OCI-M1 (cell line): Measurements from ENCODE around the gene NOTCH4.
"Not testable (repeated sequence)": the region's sequence is repeated elsewhere in the genome, so short reads cannot be mapped to it uniquely, and the experiment has no call there.

Source experiments
- DNase-seq: peaks from one replicate; lab custom pipeline; 2025; lab: John Stamatoyannopoulos, UW

Gene NOTCH4

DNA sequence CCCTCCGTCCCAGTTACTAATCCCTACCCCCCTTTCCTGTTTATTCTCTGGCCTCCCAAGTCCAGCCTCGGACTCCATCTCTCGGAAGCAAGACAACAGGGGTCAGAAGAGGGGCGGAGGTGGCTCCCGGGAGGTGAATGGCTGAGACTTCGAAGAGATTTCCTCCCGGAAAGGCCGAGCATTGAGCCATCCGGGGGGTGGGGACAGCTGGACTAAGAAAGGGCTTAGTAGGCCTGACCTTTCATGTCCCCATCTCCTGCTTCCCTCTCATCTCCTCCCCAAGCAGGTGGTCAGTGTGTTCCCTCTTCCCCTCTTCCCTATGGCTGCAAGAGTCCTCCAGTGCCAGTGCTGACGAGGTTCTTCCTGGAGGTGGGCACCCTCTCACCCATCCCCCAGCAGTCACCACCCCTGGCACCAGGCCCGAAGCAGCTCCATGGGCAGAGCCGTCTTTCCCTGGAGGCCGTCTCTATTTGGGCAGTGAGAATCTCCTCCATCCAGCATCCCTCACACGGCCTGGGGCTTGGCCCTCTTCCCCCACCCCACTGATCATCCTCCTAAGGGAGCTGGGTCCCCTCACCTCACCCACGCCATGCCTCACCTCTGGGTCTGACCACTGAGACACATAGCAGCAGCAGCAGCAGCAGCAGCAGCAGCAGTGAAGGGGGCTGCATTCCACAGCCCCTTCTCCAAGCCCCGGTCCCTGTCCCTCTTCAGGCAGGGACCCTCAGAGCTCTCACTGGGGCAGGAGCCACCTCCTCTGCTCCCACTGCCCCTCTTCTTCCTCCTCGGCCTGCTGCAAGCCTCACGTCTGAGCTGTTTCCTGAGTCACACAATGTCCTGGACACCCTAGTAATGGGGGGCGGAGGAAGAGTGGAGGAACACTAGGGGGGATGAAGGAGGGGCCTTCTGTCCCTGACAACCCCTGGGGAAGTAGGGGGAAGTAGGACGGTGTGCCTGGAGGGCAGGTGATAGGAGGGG, at the start of gene NOTCH4:
Gene NOTCH4 (minus strand): TSS at position 810 of the 978 bp plus-strand sequence. CDS start 139 bp downstream, at position 671.
- no peak for DNase-seq

DNA sequence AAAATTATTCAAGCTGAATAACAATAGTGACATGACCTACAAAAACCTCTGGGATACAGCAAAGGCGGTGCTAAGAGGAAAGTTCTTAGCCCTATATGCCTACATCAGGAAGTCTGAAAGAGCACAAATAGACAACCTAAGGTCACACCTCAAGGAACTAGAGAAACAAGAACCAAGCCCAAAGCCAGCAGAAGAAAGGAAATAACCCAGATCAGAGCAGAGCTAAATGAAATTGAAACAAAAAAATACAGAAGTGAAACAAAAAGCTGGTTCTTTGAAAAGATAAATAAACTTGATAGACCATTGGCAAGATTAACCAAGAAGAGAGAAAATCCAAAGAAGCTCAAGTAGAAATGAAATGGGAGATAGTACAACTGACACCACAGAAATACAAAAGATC, 47.6 kb upstream of the NOTCH4 start:
- peak; percentile 55 for DNase-seq

DNA sequence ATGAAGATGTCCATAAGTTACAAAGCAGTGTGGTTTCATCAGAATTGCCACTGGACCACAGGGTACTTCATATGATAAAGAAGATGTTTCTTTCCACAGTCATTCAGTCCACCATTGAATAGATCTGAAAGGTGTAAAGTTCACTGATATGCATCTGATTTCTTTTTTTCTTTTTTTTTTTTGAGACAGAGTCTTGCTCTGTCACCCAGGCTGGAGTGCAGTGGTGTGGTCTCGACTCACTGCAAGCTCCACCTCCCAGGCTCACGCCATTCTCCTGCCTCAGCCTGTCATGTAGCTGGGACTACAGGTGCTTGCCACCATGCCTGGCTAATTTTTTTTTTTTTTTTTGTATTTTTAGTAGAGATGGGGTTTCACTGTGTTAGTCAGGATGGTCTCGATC, 44.6 kb upstream of the NOTCH4 start:
- DNase-seq: not testable (repeated sequence)

DNA sequence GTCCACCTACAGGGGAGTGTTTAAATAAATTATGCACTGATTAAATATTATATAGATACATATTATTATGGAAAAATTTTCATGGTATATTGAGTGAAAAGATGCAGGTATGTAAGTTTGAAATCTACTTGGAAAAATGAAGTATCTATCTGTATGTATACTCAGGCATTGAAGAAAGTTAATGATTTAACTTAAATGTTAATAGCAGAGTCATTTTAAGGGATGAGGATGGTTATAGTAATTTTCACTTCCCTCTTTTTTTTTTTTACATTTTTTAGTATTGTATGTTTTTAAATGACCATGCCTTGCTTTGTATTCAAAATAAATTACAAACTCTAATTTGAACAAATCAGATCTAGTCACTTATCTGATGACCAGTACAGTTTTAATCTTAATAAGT, 43.2 kb upstream of the NOTCH4 start:
- no peak for DNase-seq

DNA sequence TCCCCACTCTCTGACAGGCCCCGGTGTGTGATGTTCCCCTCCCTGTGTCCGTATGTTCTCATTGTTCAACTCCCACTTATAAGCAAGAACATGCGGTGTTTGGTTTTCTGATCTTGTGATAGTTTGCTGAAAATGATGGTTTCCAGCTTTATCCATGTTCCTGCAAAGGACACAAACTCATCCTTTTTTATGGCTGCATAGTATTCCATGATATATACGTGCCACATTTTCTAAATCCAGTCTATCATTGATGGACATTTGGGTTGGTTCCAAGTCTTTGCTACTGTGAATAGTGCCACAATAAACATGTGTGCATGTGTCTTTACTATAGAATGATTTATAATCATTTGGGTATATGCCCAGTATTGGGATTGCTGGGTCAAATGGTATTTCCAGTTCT, 33.4 kb upstream of the NOTCH4 start:
- not testable (repeated sequence) for DNase-seq

DNA sequence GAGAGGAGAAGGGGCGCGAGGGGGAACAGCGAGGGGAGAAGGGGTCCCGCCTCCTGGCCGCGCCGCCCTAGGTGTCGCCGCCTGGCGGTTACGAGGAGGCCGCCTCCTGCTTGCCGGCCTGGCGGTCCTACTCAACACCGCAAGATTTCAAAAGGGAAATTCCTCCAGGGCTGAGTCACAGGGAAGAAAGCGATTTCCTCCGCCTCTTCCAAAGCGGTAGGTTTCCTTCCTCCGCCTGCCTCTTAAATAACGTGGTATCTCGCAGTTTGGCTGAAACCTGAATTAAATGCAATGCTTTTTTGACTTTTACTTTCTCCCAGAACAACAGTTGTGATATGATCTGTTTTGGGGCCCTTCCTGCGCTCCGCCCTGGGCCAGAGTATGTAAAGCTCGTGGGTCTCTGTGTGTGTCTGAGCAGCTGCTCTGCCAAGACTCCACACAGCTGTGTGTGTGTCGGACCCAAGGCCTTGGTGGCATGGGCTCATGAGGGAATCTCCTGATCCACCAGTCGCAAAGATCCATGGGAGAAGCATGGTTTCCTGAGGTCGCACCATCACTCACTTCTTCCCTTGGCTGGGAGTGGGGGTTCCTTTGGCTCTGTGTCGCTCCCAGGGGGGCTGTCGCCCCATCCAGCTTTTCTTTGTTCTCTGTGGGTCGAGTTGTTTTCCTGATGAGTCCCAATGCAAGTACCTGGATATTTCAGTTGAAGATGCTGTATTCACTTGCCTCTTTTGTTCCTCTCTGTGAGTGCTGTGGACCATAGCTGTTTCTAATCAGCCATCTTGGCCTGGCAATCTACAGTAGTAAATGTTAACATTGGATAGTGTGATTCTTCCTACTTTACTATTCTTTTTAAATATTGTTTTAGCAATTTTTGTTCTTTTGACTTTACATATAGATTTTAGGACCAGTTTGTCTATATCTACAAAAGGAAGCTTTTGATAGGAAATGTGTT, 31.6 kb upstream of the NOTCH4 start:
- DNase-seq: no peak

DNA sequence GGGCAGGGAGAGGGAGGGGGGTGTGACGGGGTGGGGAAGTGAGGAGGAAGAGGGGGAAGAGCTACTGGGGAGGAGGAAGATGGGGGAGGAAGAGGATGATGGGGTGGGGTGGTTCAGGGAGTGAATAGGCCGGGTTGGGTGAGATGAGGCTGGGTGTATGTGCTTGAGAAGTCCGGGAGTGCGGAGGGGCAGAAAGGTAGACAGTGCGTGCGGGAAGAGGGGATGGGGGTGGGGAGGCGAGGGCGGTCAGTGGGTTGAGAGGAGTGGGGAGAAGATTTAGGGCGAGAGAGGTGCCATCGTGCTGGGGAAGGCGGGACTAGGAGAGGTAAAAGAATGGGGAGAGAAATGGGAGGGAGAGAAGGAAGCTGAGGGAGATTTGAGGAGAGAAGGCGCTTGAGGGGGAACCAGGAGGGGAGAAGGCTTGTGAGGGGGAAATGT, 30.9 kb upstream of the NOTCH4 start:
- no peak for DNase-seq

DNA sequence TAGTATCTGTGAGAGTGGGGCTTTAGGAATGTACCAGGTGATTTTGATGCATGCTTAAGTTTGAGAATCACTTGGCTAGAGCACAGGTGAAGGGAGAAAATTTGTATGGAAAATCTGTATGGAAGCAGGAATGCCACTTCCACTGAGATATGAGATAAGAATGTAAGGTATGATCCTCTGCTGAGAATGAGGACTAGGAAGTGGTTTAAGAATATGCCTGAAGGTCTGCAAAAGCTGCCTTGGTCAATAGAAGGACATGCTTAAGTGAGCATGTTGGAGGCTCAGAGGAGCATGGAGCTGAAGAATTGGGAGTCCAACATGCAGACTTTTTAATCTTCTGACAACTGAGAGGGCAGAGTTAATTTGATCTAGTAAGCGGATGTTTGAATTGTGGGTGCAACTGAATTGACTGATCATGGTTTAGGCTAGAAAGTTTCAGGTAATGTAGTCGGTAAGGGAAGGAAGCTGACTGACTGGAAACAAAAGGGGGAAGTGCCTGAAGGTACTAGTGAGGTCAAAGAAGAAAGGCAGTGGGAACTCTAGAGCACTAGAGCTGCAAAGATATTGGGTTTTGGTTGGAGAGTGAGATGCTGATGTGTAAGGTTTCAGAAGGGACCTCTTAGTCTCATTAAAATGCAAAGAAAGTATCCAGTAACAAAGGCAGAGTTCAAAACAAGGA, 28.6 kb upstream of the NOTCH4 start:
- DNase-seq: no peak

DNA sequence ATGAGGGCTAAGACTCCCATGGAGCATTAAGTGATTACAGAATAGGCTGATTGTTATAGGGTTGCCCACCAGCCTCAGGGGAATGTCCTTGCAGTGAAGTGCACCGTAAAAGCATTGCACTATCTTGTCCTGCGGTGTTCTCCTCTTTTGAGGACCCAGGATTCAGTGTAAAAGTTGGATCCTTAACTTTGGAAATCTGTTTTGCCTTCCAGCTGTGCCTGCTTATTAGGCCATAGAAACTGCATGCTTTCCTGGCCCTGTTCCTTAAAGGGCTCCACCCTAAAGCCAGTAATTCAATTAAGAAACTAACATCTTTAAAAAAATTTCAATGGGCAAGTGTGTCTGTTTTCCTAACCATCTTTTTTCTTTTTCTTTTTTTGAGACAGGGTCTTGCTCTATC, 25.4 kb upstream of the NOTCH4 start:
- DNase-seq: no peak

DNA sequence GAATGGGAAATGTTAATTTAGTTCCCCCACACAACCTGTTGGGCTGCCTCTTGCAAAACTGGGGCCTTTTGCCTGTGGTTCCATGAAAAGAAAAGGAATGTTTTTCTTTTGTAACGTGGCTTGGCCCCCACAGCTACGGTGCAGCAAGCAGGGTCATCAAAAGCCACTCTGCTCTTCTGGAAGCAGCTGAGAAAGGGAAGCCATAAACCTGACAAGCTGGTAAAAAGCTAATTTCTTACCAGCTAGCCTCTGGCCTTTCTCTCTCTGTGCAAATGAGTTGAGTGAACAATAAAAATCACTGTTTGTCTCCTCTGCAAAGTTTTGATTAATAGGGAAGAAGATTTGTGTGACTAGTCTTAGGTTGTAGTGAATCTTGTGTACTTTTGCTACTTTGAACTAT, 23.5 kb upstream of the NOTCH4 start:
- DNase-seq: no peak

DNA sequence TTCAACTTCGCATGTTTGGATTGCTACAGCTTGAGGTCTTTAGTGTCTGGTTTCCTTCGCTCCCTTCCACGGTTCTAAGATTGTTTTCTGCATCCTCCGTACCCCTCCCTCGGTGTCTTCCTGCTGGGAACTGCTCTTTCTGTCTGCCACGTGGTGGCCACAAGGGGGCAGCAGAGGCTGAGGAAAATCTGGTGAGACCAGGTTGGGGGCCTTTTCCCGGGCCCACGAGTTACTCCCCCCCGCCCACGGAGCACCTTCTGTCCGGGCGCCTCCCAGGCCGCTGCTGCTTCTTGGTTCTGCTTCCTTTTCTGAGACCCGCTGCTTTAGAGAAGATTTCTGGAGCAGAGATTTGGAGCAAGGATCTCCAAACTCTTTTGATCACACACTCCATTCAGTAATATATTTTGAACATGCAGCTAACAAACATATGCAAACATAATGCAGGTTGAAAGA, 21.1 kb upstream of the NOTCH4 start:
- DNase-seq: peak; percentile 80

DNA sequence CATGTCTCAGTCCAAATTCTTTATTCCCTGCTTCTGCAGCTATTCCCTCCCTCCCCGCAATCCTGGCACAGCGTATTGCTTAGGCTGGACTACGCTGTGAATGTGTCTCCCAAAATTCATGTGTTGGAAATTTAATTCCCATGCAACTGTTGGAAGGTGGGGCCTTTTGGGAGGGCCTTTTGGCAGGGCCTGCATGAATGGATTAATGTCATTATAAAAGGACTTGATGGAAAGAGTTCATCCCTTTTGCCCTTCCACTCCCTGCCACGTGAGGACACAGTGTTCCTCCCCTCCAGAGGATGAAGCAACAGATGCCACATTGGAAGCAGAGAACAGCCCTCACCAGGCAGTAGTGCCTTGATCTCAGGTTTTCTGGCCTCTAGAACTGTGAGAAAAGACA, 20.4 kb upstream of the NOTCH4 start:
- no peak for DNase-seq

DNA sequence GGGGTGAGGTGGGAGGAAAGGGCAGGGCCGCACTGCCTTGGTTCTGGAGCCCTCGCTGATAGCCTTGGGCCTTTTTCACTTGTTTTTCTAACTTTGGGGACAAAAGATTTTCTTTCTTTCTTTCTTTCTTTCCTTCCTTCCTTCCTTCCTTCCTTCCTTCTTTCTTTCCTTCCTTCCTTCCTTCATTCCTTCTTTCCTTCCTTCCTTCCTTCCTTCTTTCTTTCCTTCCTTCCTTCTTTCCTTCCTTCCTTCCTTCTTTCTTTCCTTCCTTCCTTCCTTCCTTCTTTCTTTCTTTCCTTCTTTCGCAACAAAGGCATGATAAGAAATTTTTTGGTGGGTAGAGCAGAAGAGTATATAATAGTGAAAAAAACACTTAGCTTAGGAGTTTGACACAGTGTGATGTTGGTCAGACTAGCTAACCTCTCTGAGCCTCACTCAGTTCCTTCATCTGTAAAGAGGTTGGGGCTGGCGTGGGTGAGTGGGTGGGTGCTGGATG, 18.5 kb upstream of the NOTCH4 start:
- DNase-seq: not testable (repeated sequence)

DNA sequence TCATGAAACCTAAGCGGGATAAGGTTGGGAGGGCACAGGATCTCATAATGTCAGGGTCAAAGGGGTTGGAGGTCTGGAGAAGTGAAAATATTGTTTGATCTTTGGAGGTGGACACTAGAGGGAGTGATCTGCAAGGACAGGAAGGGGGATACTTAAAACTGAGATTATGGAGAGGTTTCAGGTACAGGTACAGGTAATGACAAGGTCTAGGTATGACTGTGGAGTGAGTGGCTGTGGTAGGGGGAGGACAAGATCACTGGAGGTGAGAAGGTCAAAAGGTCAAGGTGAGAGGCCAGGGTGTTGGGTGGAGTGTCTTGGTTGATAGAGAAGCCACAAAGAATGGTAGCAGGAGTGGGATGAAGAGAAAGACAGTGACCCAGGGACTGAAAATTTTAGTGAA, 16.8 kb upstream of the NOTCH4 start:
- no peak for DNase-seq

DNA sequence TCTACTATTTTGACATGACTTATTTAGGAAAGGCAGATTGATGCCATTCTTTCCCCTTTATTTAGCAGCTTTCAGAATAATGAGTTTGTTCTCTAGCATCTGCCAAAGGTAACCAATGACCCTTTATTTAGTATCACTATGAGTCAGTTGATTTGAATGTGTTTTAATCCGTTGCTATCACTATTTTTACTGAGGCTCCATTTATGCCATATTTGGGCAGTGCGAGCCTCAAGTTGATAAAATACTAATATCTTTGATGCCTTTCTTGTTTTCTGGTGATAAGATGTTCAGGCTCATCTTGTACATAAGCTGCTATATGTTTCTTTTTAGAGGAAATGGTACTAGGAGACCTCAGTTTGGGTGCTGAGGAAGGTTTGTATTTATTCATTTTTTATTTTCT, 15.6 kb upstream of the NOTCH4 start:
- DNase-seq: no peak

DNA sequence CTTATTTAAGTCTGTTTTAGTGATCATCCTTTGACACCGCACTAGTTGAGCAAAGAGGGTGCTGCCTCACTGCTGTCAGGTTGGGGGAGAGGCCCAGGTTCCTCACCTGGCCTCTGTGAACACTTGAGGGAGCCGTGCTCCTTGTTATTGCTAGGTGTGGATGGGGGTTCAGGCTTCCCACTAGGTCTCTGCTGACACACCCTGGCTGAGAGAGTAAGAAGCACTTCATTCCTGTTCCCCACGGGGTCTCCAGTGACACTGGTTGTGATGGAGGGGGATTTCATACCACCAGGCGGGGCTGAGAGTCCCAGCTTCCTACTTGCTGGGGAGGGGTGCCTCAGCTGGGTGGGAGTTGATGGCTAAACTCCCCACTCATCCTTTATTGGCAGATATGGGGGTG, 11.1 kb upstream of the NOTCH4 start:
- DNase-seq: no peak

DNA sequence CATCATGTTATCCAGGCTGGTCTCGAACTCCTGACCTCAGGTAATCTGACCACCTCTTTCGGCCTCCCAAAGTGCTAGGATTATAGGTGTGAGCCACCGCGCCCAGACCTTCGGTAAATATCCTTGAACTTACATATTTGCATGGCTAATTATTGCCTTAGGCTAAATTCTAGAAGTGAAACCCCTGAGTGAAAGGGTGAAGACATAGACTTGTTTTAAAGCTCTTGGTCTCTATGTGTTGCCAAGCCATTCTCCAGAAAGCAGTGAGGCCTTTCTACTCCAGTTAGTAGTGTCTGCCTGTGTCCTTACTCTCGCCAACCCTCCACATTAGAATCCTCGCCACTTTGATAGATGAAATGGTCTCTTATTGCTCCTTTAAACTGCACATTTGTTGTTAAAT, 2.6 kb upstream of the NOTCH4 start:
- DNase-seq: no peak

DNA sequence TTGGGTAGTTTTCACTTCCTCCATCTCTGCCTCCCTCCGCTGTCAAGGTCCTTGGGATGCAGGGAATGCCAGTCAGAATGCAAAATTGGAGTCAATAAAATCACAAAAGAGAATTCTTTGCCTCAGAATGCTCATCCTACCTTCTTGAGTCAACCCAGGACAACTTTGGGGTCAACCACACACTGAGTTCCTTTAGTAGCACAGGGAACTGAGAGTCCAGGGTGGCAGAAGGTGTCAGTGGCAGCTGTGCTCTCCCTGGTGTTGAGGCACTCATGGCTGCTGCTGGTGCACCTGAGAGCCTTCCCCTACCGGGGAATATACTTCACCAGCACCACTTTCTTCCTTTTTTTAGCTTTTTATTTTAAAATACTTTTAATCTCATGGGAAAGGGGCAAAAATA, 829 bp upstream of the NOTCH4 start:
- DNase-seq: no peak

DNA sequence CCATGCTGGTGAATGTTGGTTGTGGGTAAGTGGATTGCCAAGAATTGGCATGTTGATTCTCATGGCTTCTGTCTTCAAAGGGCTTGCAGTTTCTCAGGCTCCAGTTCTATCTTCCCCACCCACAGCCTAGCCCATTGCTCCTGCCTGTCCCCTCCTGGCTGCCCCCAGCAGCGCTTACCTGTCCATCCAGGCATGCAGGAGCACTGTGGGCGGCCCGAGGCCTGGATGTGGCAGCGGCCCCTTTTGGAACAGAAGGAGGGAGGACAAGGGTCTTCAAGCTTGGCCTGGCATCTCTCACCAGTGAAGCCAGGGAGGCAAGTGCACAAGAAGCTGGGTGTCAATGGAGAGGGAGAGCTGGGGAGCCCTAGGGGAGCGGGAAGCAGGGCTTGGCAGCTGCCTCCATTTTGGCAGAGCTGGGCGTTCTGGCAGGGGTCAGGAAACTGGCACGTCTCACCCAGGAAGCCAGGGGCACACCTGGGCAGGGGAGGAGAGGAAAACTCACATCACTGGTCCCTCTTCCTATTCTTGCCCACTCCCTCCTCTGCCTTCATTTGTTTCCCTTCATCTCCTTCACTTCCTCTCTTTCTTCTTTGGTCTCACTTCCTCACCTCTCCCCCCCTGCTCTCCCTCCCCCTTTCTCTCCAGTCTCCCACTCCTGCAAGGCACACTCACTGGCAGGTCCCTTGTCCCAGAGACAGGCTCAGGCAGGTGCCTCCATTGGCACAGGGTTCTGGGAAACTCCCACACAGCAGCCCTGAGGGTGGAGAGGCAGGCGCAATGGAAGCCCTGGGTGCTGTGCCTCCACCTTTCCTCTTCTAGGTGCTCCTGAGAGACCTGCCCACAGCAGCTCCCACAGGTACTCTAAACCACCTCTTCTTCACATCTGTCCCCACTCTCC, 1.3 kb downstream of the NOTCH4 start:
- no peak for DNase-seq

DNA sequence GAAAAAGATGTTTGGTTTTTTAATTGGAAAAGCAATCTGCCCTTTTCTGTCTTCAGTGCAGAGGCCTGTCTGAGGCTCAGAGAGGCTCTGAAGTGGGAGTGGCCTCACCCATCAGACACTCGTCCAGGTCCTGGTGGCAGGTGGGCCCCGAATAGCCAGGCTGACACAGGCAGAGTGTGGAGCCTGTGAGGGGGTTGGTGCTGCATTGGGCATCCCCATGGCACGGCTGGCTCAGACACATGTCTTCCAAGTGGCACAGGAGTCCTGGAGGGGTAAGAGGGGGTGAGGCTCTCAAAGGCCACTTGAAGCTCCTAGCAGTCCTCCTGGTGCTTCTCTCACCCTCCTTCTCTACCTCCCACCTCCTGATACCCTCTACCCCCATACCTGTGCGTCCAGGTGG, 3.8 kb downstream of the NOTCH4 start:
- DNase-seq: no peak

DNA sequence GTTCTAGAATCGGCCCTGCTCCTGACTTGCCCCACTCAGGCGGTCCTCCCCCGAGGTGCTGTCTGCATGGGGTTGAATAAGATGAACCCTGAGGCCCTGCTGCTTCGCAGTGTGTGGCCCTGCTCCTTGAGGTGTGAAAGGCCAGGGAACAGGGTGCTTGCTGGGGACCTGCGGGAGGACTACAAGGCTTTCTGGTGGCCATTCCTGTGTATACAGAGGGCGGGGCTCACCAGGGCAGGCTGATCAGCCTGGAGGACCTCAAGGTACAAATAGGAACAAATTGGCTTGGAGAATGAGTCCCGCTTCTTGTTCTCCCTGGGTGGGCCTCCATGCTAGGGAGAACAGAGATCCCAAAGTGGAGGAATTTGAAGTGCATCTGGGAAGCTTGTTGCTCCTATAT, 5.7 kb downstream of the NOTCH4 start:
- no peak for DNase-seq
